ENCODE results near the gene NACC2.

Gene NACC2

GRCh38 chr9:135973277-135974219 lies 121.5 kb downstream of the NACC2 start:
- DNase-seq (ENCODE audit: low read depth), result no peak
- H3K4me3 ChIP-seq (ENCODE audit: low read depth, low read length), result no peak overlapping the region
- TF ChIP-seq, protein P1, sequence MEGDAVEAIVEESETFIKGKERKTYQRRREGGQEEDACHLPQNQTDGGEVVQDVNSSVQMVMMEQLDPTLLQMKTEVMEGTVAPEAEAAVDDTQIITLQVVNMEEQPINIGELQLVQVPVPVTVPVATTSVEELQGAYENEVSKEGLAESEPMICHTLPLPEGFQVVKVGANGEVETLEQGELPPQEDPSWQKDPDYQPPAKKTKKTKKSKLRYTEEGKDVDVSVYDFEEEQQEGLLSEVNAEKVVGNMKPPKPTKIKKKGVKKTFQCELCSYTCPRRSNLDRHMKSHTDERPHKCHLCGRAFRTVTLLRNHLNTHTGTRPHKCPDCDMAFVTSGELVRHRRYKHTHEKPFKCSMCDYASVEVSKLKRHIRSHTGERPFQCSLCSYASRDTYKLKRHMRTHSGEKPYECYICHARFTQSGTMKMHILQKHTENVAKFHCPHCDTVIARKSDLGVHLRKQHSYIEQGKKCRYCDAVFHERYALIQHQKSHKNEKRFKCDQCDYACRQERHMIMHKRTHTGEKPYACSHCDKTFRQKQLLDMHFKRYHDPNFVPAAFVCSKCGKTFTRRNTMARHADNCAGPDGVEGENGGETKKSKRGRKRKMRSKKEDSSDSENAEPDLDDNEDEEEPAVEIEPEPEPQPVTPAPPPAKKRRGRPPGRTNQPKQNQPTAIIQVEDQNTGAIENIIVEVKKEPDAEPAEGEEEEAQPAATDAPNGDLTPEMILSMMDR (IDR thresholded peaks at IDR 0.05; ENCODE audit: control insufficient read depth, extremely low read depth, insufficient read depth), result no peak

DNA sequence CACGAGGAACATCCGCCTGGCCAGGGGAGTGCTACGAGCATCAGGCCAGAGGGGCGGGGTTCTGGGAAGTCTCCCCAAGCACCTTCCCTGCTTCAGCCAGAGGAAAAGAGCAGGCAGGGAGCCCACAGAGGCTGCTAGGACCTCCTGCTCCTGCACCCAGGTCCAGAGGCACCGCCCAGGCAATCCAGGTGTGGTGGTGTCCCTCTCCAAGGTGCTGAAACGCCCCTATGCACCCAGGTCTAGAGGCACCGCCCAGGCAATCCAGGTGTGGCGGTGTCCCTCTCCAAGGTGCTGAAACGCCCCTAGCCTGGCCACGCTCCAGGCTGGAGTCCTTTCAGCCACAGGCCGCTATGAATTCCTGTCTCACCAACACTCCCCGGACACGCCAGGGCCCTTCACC lies 123.2 kb downstream of the NACC2 start:
- no peak overlapping the region for H3K4me3 ChIP-seq (ENCODE audit: low read depth, low read length)
- TF ChIP-seq, protein P1 (IDR thresholded peaks at IDR 0.05; ENCODE audit: control insufficient read depth, extremely low read depth, insufficient read depth), result 0 out of 2 replicates have a peak, but pooled peaks have one; percentile 2
- peak; percentile 46 for DNase-seq (ENCODE audit: low read depth)

- DNase-seq (ENCODE audit: low read depth), result no peak
- TF ChIP-seq, protein P1 (IDR thresholded peaks at IDR 0.05; ENCODE audit: control insufficient read depth, extremely low read depth, insufficient read depth), result no peak
These were observed 123.8 kb downstream of the NACC2 start for GRCh38 chr9:135971111-135971766.

DNA sequence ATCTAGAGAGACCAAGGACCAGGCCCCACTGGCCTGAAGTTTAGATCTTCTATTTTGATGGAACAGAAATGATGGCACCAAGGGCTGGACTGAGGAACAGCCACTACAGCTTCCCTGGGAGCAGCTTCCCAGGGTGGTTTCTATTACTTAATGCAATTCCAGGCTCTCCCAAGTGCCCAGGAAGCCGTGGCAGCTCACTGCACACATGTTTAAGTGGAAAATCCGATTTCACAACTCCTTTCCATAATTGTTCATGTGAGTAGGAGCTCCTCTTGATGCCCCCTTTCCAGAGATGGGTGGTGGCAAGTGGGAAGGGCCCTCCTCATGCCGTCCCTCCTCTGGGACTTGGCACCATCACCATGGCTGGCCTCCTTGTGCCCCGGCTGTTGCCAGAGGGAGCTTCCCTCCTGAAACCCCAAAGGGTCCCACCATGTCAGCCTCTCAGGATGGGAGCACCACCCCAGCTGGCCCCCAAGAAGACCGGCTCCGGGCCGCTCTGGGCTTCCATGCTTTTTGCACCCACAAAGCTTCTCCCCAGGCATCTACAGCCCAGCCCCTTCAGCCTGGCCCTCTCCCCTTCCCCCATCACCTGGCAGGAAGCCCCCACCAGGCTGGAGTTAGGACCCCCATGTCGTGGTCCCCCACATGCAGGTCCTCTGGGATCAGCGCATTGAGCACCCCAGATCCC lies 124.8 kb downstream of the NACC2 start:
- no peak for DNase-seq (ENCODE audit: low read depth)
- no peak overlapping the region for H3K4me3 ChIP-seq (ENCODE audit: low read depth, low read length)
- TF ChIP-seq, protein P1 (IDR thresholded peaks at IDR 0.05; ENCODE audit: control insufficient read depth, extremely low read depth, insufficient read depth), result no peak

More at GRCh38 chr9:135971111-135971766, 123.8 kb downstream of the NACC2 start:
- no peak overlapping the region for H3K4me3 ChIP-seq (ENCODE audit: low read depth, low read length)

- H3K4me3 ChIP-seq (ENCODE audit: low read depth, low read length), result no peak overlapping the region
- TF ChIP-seq, protein P1 (IDR thresholded peaks at IDR 0.05; ENCODE audit: control insufficient read depth, extremely low read depth, insufficient read depth), result no peak
- DNase-seq (ENCODE audit: low read depth), result no peak
These were observed 125.9 kb downstream of the NACC2 start for GRCh38 chr9:135969064-135969683.

DNA sequence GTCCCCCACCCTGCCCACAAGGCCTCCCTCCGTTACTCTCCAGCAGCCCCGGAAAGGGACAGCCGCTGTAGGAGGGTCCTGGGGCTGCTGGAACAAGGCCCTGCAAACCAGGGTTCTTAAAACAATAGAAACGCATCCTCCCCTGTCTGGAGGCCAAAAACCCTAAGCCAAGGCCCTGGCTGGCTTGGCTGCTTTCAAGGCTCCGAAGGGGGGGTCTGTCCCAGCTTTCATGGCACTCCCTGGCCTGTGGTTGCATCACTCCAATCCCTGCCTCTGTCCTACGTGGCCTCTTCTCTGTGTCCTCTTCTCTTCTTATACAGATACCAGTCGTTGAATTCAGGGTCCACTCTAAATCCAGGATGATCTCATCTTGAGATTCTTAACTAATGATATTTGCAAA lies 126.5 kb downstream of the NACC2 start:
- DNase-seq (ENCODE audit: low read depth), result no peak
- H3K4me3 ChIP-seq (ENCODE audit: low read depth, low read length), result no peak overlapping the region
- TF ChIP-seq, protein P1 (IDR thresholded peaks at IDR 0.05; ENCODE audit: control insufficient read depth, extremely low read depth, insufficient read depth), result no peak

Data from LNCaP clone FGC (cell line).